Measurements from ENCODE around the gene GULP1.

The GULP1 gene

DNA sequence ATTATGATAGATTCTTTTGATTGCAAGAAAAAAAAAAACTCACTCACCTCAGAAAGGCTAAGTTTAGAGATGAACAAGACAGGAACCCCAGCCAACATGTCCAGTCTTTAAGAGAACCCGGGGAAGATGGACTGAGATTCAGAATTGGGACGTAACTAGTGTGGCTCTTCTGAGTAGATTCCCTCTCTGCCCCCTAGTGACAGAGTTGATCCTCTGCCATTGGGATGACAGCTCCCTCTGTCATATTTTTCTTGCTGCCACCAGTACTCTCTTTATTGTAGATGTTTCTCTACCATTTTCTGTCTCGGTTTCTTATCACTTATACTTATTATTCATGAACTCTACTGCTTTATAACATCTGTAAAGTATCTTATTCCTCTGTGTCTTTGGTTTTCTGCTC is 77.7 kb downstream of the GULP1 start:
- no peak for TF ChIP-seq EGR1 (IDR thresholded peaks at IDR 0.05)
- TF ChIP-seq RAD21 (IDR thresholded peaks at IDR 0.05; ENCODE audit: low read depth), result peak; percentile 65
- TF ChIP-seq ZBTB7A (IDR thresholded peaks at IDR 0.05; ENCODE audit: low read depth), result no peak

DNA sequence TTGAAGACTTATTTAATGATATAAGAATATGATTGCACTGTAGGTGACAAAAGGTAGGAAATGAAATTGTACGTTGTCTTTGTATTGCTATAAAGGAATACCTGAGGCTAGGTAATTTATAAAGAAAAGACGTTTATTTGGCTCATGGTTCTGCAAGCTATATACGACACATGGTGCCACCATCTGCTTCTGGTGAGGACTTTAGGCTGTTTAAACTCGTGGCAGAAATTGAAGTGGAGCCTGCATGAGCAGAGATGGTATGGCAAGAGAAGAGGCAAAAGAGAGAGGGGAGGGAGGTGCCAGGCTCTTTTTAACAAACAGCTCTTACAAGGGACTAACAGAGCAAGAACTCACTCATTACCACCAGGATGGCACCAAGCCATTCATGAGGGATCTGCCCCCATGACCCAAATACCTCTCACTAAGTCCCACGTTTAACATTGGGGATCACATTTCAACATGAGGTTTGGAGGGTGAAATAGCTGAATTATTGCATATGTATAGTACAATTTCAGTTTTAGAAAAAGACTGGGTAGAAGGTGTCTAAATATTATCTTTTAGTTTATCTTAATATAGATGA is 86.8 kb downstream of the GULP1 start:
- TF ChIP-seq YY1 (IDR thresholded peaks at IDR 0.05; ENCODE audit: low read depth) (no peak), EP300 (IDR thresholded peaks at IDR 0.05; ENCODE audit: borderline replicate concordance) (no peak), CREB1 (IDR thresholded peaks at IDR 0.05; ENCODE audit: low read depth) (no peak), EGR1 (IDR thresholded peaks at IDR 0.05) (no peak), NFIC (IDR thresholded peaks at IDR 0.05) (no peak), RAD21 (IDR thresholded peaks at IDR 0.05; ENCODE audit: low read depth) (no peak), TEAD4 (IDR thresholded peaks at IDR 0.05) (no peak), FOXM1 (IDR thresholded peaks at IDR 0.05; ENCODE audit: borderline replicate concordance, low read depth) (no peak), TCF12 (IDR thresholded peaks at IDR 0.05; ENCODE audit: low read depth) (no peak), ZBTB7A (IDR thresholded peaks at IDR 0.05; ENCODE audit: low read depth) (no peak), CEBPB (IDR thresholded peaks at IDR 0.05) (no peak), TAF1 (IDR thresholded peaks at IDR 0.05; ENCODE audit: low read depth) (no peak)
- TF ChIP-seq, protein P1, sequence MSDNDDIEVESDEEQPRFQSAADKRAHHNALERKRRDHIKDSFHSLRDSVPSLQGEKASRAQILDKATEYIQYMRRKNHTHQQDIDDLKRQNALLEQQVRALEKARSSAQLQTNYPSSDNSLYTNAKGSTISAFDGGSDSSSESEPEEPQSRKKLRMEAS (IDR thresholded peaks at IDR 0.05), result no peak
- TF ChIP-seq, protein P2, sequence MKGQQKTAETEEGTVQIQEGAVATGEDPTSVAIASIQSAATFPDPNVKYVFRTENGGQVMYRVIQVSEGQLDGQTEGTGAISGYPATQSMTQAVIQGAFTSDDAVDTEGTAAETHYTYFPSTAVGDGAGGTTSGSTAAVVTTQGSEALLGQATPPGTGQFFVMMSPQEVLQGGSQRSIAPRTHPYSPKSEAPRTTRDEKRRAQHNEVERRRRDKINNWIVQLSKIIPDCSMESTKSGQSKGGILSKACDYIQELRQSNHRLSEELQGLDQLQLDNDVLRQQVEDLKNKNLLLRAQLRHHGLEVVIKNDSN (IDR thresholded peaks at IDR 0.05), result no peak
- TF ChIP-seq, protein P3, sequence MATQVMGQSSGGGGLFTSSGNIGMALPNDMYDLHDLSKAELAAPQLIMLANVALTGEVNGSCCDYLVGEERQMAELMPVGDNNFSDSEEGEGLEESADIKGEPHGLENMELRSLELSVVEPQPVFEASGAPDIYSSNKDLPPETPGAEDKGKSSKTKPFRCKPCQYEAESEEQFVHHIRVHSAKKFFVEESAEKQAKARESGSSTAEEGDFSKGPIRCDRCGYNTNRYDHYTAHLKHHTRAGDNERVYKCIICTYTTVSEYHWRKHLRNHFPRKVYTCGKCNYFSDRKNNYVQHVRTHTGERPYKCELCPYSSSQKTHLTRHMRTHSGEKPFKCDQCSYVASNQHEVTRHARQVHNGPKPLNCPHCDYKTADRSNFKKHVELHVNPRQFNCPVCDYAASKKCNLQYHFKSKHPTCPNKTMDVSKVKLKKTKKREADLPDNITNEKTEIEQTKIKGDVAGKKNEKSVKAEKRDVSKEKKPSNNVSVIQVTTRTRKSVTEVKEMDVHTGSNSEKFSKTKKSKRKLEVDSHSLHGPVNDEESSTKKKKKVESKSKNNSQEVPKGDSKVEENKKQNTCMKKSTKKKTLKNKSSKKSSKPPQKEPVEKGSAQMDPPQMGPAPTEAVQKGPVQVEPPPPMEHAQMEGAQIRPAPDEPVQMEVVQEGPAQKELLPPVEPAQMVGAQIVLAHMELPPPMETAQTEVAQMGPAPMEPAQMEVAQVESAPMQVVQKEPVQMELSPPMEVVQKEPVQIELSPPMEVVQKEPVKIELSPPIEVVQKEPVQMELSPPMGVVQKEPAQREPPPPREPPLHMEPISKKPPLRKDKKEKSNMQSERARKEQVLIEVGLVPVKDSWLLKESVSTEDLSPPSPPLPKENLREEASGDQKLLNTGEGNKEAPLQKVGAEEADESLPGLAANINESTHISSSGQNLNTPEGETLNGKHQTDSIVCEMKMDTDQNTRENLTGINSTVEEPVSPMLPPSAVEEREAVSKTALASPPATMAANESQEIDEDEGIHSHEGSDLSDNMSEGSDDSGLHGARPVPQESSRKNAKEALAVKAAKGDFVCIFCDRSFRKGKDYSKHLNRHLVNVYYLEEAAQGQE (IDR thresholded peaks at IDR 0.05; ENCODE audit: low read depth), result no peak

DNA sequence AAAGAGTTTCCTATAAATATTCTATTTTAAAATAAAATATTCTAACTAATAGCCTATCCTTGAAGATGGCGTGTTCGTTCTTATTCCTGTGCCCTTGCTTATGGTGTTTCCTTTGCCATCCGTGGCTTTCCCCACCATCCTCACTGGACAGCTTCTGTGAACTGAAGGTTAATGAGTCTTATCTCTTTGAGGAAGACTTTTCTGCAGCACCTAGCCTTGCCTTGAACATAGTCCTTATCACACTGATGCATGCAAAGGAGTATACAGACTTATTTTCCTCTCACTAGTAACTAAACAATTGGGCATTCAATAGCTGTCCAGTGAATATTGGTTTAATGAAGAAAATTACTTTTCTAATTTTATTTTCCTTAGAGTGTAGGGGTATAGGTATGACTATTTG is 88.1 kb downstream of the GULP1 start:
- TF ChIP-seq TAF1 (IDR thresholded peaks at IDR 0.05; ENCODE audit: low read depth) (no peak), EP300 (IDR thresholded peaks at IDR 0.05; ENCODE audit: borderline replicate concordance) (no peak), NFIC (IDR thresholded peaks at IDR 0.05) (no peak), CEBPB (IDR thresholded peaks at IDR 0.05) (no peak), CREB1 (IDR thresholded peaks at IDR 0.05; ENCODE audit: low read depth) (no peak)

DNA sequence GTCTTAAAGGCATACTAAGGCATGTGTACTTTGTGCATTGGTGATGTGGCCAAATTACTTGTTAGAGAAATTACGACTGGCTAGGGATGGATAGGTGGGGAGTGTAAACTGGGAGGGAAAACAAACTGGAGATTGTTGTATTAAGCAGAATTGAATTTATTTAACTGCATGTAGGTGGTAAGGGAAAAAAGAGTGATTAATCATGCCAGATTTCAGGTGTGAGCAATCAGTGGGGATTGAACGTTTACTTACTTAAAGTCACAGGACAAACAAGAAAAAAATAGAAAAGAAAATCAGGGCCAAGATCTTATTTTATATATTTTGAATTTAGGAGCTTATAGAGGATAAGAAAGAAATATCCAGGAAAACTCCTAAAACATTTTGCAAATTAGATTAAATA is 88.6 kb downstream of the GULP1 start:
- no peak for TF ChIP-seq TEAD4 (IDR thresholded peaks at IDR 0.05)
- TF ChIP-seq, protein P2 (IDR thresholded peaks at IDR 0.05), result no peak

DNA sequence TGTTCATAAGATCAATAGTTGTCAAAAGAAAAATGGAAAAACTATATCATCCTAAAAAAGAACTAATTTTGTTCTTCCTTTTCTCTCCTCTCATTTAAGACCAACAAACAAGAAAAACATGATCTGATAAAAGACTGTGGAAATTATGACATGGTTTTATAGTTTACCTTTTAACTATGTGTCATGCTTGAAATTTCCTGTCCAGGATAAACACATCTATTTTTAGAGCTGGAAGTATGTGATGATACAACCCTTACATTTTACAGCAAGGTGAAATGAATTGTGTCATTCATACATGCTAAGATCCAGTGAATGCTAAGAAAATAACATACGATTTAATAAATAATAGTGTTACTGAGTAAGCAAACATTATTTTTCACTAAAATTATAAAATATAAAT is 89.9 kb downstream of the GULP1 start:
- TF ChIP-seq TAF1 (IDR thresholded peaks at IDR 0.05; ENCODE audit: low read depth) (no peak), CEBPB (IDR thresholded peaks at IDR 0.05) (no peak), CREB1 (IDR thresholded peaks at IDR 0.05; ENCODE audit: low read depth) (no peak), RAD21 (IDR thresholded peaks at IDR 0.05; ENCODE audit: low read depth) (no peak), FOXM1 (IDR thresholded peaks at IDR 0.05; ENCODE audit: borderline replicate concordance, low read depth) (no peak), TEAD4 (IDR thresholded peaks at IDR 0.05) (no peak), ZBTB7A (IDR thresholded peaks at IDR 0.05; ENCODE audit: low read depth) (no peak), TCF12 (IDR thresholded peaks at IDR 0.05; ENCODE audit: low read depth) (no peak), YY1 (IDR thresholded peaks at IDR 0.05; ENCODE audit: low read depth) (no peak), EGR1 (IDR thresholded peaks at IDR 0.05) (no peak), NFIC (IDR thresholded peaks at IDR 0.05) (no peak), EP300 (IDR thresholded peaks at IDR 0.05; ENCODE audit: borderline replicate concordance) (no peak)
- TF ChIP-seq, protein P3 (IDR thresholded peaks at IDR 0.05; ENCODE audit: low read depth), result no peak
- TF ChIP-seq, protein P2 (IDR thresholded peaks at IDR 0.05), result no peak

DNA sequence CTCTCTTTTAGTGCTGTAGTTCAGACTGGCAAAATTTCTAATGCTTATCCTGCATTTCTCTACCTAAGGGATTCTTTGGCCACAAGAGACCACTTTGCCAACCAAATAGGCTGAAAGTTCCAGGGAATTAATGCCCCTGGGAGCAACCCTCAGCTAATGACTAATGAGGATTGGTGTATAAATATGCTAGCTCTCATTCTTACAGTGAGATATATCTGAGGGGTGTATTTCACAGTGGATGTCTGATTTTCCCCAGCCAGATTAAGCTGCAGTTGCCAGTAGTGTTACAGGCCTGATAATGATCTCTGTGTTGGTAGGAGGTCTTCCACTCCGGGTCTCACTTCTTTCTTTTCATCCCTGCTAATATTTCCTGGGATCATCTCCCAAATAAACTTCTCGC is 90.4 kb downstream of the GULP1 start:
- TF ChIP-seq CEBPB (IDR thresholded peaks at IDR 0.05) (no peak), ZBTB7A (IDR thresholded peaks at IDR 0.05; ENCODE audit: low read depth) (no peak), EGR1 (IDR thresholded peaks at IDR 0.05) (no peak), CREB1 (IDR thresholded peaks at IDR 0.05; ENCODE audit: low read depth) (no peak), YY1 (IDR thresholded peaks at IDR 0.05; ENCODE audit: low read depth) (no peak), FOXM1 (IDR thresholded peaks at IDR 0.05; ENCODE audit: borderline replicate concordance, low read depth) (no peak), NFIC (IDR thresholded peaks at IDR 0.05) (no peak), TCF12 (IDR thresholded peaks at IDR 0.05; ENCODE audit: low read depth) (no peak), TEAD4 (IDR thresholded peaks at IDR 0.05) (no peak), EP300 (IDR thresholded peaks at IDR 0.05; ENCODE audit: borderline replicate concordance) (no peak), TAF1 (IDR thresholded peaks at IDR 0.05; ENCODE audit: low read depth) (no peak), RAD21 (IDR thresholded peaks at IDR 0.05; ENCODE audit: low read depth) (no peak)
- TF ChIP-seq, protein P3 (IDR thresholded peaks at IDR 0.05; ENCODE audit: low read depth), result no peak
- TF ChIP-seq, protein P2 (IDR thresholded peaks at IDR 0.05), result no peak
- TF ChIP-seq, protein P1 (IDR thresholded peaks at IDR 0.05), result no peak

Data from Ishikawa (cell line).